K562 (cell line): ENCODE measurements around the gene RANBP3. TPM values are rescaled to one million over a fixed set of nuclear protein-coding genes. Genes with fewer than 3 reads are reported as not detected.

ENCODE experiments used
- ATAC-seq: fragments of 200-7000 bp; cut with Tn5 transposase; 3 replicates; pipeline ENCODE4 v1.9.1; 2020; ENCODE audit warnings: moderate library complexity
- BruUV-seq: library from RNA; stranded (reverse); fragments of 400-500 nt; replicated peaks from 2 replicates; lab custom pipeline; 2021; lab: Mats Ljungman, UMichigan
- CTCF ChIA-PET: fragments of 300-600 bp; formaldehyde crosslinking; extraction: SDS; loops from one replicate; lab custom pipeline; 2021; ENCODE audit warnings: low intra/inter-chr PET ratio; lab: Yijun Ruan, JAX
- POLR2A ChIA-PET: fragments of 300-600, 350-650 bp; sonication (Branson Sonifier 250); formaldehyde crosslinking; extraction: SDS; loops from one replicate; lab custom pipeline; 2021; ENCODE audit warnings: antibody characterized with exemption, inconsistent platforms; lab: Yijun Ruan, JAX
- DNase-seq, 4 experiments: peaks; one replicate each; pipeline versions ENCODE4 v3.0.0 to v3.0.0-alpha.2; 2011 to 2018; ENCODE audit warnings: low spot score in 3 of 4, mixed read lengths in 3 of 4; ENCODE audit errors: extremely low read depth in 1 of 4
- FAIRE-seq: peaks from 2 replicates; lab custom pipeline; 2011; peaks lifted over from hg19 to GRCh38; lab: Jason Lieb, UNC
- H2AFZ ChIP-seq: 2 replicates; pipeline ENCODE4 v1.6.0; 2011; ENCODE audit warnings: low read depth, low read length, control low read depth, inconsistent platforms
- H3K27ac ChIP-seq: fragments of 200-600 bp; 3 replicates; pipeline ENCODE4 v1.8.0; 2011; ENCODE audit warnings: low read depth, mild to moderate bottlenecking, control low read depth, inconsistent platforms, low read length, moderate library complexity, mixed read lengths; ENCODE audit errors: extremely low read depth
- H3K27me3 ChIP-seq, 2 experiments: fragments of 300-600 bp in 1 of 2; 2 replicates in 1 of 2; 3 replicates in 1 of 2; pipeline versions ENCODE4 v1.6.0 to v1.8.0; 2011; ENCODE audit warnings: inconsistent platforms in 2 of 2, low read length in 2 of 2, mild to moderate bottlenecking in 1 of 2, mixed read lengths in 1 of 2, moderate library complexity in 1 of 2; ENCODE audit not compliant: control insufficient read depth in 2 of 2, insufficient read depth in 2 of 2
- H3K36me3 ChIP-seq: fragments of 300-600 bp; 3 replicates; pipeline ENCODE4 v1.8.0; 2011; ENCODE audit warnings: mild to moderate bottlenecking, low read length, inconsistent platforms; ENCODE audit not compliant: control insufficient read depth, insufficient read depth
- H3K4me1 ChIP-seq, 2 experiments: fragments of 200-600 bp in 1 of 2; replicated peaks in 1 of 2; 2 replicates in 1 of 2; 3 replicates in 1 of 2; pipeline versions ENCODE4 v1.5.1 to v1.8.0; 2011; ENCODE audit warnings: inconsistent platforms in 2 of 2, low read length in 2 of 2, mild to moderate bottlenecking in 1 of 2, mixed read lengths in 1 of 2, moderate library complexity in 1 of 2; ENCODE audit not compliant: control insufficient read depth in 2 of 2, insufficient read depth in 2 of 2
- H3K4me2 ChIP-seq: 2 replicates; pipeline ENCODE4 v1.6.1; 2011; ENCODE audit warnings: low read length, control low read depth, inconsistent platforms, mixed read lengths; ENCODE audit not compliant: insufficient read depth
- H3K4me3 ChIP-seq: fragments of 200-600 bp; sonication (generic), shearing (Covaris generic); 2 replicates; pipeline ENCODE4 v1.5.1; 2016; ENCODE audit warnings: control low read depth, inconsistent platforms
- H3K79me2 ChIP-seq: fragments of 200-600 bp; 3 replicates; pipeline ENCODE4 v1.8.0; 2011; ENCODE audit warnings: low read length, inconsistent platforms; ENCODE audit not compliant: control insufficient read depth, insufficient read depth
- H3K9ac ChIP-seq, 2 experiments: 2 replicates each; pipeline versions ENCODE4 v1.6.0 to v1.6.1; 2011; ENCODE audit warnings: low read depth in 2 of 2, low read length in 2 of 2, control low read depth in 1 of 2, inconsistent platforms in 1 of 2, mild to moderate bottlenecking in 1 of 2, mixed read lengths in 1 of 2; ENCODE audit not compliant: insufficient read depth in 1 of 2
- H3K9me1 ChIP-seq: one replicate; pipeline ENCODE4 v1.6.0; 2011; ENCODE audit warnings: inconsistent platforms, mild to moderate bottlenecking, low read length, moderate library complexity; ENCODE audit not compliant: control insufficient read depth, insufficient read depth
- H3K9me3 ChIP-seq: replicated peaks from 2 replicates; pipeline ENCODE4 v1.5.1; 2011; ENCODE audit warnings: low read depth, low read length, inconsistent platforms; ENCODE audit not compliant: control insufficient read depth, insufficient read depth
- H4K20me1 ChIP-seq: replicated peaks from 2 replicates; pipeline ENCODE4 v1.6.1; 2011; ENCODE audit warnings: low read length, inconsistent platforms, mixed read lengths; ENCODE audit not compliant: control insufficient read depth, insufficient read depth
- LCOR ChIP-seq: sonication (generic); formaldehyde crosslinking; IDR thresholded peaks from 2 replicates; pipeline ENCODE4 v1.8.0; 2022; ENCODE audit warnings: mild to moderate bottlenecking, missing genetic modification reagents
- TCF7L2 ChIP-seq: fragments of 150-350 bp; IDR thresholded peaks from 2 replicates; pipeline ENCODE4 v1.6.1; 2016; ENCODE audit warnings: low read depth, mild to moderate bottlenecking, low read length, moderate library complexity
- TEAD4 ChIP-seq, 2 experiments: sonication (generic) in 1 of 2; formaldehyde crosslinking in 1 of 2; IDR thresholded peaks; 2 replicates each; pipeline versions ENCODE4 v1.6.1 to v1.8.0; 2012 to 2022; ENCODE audit warnings: borderline replicate concordance in 1 of 2, inconsistent platforms in 1 of 2, low read length in 1 of 2, mild to moderate bottlenecking in 1 of 2, missing genetic modification reagents in 1 of 2
- WHSC1 ChIP-seq: IDR thresholded peaks from one replicate; pipeline ENCODE4 v1.6.1; 2012; ENCODE audit warnings: low read length, control low read depth, inconsistent platforms
- WGBS: fragments of 100-300 bp; shearing (Covaris generic); methylation state at CpG from one replicate; pipeline ENCODE4 v1.1.6; 2016; ENCODE audit warnings: low coverage, mixed read lengths; ENCODE audit not compliant: insufficient coverage; ENCODE audit errors: missing lambda C conversion rate; 5-methylcytosine and 5-hydroxymethylcytosine counted together
- in situ Hi-C: fragments of 300-500 bp; cut with MboI; formaldehyde crosslinking; loops from 4 replicates; pipeline ENCODE4 v1.15.0; 2018; ENCODE audit warnings: inconsistent platforms, mixed read lengths
- intact Hi-C: fragments of 100-400 bp; cut with micrococcal nuclease; formaldehyde crosslinking; loops from 2 replicates; pipeline ENCODE4 v1.14.2; 2022
- polyA plus RNA-seq, 8 experiments: library from polyadenylated mRNA; depleted of rRNA in 4 of 8; stranded (reverse) in 5 of 8; unstranded in 3 of 8; fragments of >200 nt; fragmentation: Nextera tagmentation in 2 of 8; fragmentation: Illumina TruSeq in 1 of 8; extraction: Ambion mirVana in 2 of 8; extraction: Trizol in 1 of 8; gene quantifications; 2 replicates each; pipeline versions ENCODE4 v1.2.1 to v1.2.3, GENCODE V29; 2011 to 2014; ENCODE audit warnings: inconsistent platforms in 1 of 8, missing spikeins in 1 of 8
- total RNA-seq, 7 experiments: library from RNA; depleted of rRNA in 6 of 7; stranded (reverse); fragments of >200 nt in 6 of 7; fragmentation: Illumina TruSeq in 2 of 7; extraction: Trizol in 2 of 7; gene quantifications; 2 replicates each; pipeline versions ENCODE4 v1.2.1 to v1.2.3, GENCODE V29; 2011 to 2021; ENCODE audit warnings: low replicate concordance in 1 of 7
- TF ChIP-seq, protein P1 (sequence below): fragments of 450-650 bp; IDR thresholded peaks from 2 replicates; pipeline ENCODE4 v1.6.1; 2016; ENCODE audit warnings: antibody characterized with exemption

Gene RANBP3
- total and polyA plus RNA-seq, 9 of the 15 experiments (the other 6 are each of a cell fraction or from before 2014, with no cell fraction given): 0.90 to 95.1 (median 63.2) TPM

DNA sequence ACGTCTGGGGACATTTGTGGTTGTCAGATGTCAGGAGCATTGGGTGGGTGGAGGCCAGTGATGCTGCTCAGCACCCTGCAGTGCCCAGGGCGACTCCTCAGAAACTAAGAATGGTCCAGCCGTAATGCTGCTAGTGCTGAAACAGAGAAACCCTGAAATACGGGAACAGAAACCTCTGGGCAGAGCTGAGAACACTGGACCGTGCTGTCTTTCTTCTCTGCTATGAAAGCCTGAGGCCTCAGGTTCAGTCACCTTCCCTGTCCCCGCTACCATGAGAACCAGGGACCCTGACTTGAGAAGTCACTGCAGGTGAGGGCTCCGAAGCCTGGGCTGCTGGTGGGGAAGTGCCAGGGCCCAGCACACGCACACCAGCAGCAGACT, 50.5 kb downstream of the RANBP3 start:
- Histone ChIP-seq H4K20me1 (no peaks in the 10 kb centered on the region), H3K9me1 (no peaks in the 10 kb centered on the region), H2AFZ (no peak overlapping the region), H3K9me3 (no peaks in the 10 kb centered on the region), H3K4me3 (no peak overlapping the region), H3K9ac (peak overlapping the region in 1 of 2 experiments; percentile 61; a peak in 1 of 4 replicates), H3K36me3 (peaks cover 96% of the 10 kb centered on the region; the same call in 2 of the 3 replicates), H3K4me2 (no peak overlapping the region), H3K79me2 (no peaks in the 10 kb centered on the region; the same call in 2 of the 3 replicates), H3K27me3 (no peaks in the 10 kb centered on the region), H3K27ac (no peak overlapping the region), H3K4me1 (peaks cover 0 to 11% of the 10 kb centered on the region in 2 experiments; a peak in 1 of 5 replicates)
- BruUV-seq: no TSS peak
- whole genome bisulfite sequencing: 95% methylated on average over 7 of the region's 8 CpGs
- ATAC-seq (no peak), DNase-seq (no peak), FAIRE-seq (no peak)
- in situ Hi-C loops (no loop called here), intact Hi-C loops (no loop called here)
- ChIA-PET POLR2A (no interaction called here), CTCF (no interaction called here)
- no peak for TF ChIP-seq LCOR (CRISPR knock-in tag)
- TF ChIP-seq, protein P1, sequence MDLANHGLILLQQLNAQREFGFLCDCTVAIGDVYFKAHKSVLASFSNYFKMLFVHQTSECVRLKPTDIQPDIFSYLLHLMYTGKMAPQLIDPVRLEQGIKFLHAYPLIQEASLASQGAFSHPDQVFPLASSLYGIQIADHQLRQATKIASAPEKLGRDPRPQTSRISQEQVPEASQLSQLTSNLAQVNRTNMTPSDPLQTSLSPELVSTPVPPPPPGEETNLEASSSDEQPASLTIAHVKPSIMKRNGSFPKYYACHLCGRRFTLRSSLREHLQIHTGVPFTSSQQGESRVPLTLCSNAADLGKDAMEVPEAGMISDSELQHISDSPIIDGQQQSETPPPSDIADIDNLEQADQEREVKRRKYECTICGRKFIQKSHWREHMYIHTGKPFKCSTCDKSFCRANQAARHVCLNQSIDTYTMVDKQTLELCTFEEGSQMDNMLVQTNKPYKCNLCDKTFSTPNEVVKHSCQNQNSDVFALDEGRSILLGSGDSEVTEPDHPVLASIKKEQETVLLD: no peak

DNA sequence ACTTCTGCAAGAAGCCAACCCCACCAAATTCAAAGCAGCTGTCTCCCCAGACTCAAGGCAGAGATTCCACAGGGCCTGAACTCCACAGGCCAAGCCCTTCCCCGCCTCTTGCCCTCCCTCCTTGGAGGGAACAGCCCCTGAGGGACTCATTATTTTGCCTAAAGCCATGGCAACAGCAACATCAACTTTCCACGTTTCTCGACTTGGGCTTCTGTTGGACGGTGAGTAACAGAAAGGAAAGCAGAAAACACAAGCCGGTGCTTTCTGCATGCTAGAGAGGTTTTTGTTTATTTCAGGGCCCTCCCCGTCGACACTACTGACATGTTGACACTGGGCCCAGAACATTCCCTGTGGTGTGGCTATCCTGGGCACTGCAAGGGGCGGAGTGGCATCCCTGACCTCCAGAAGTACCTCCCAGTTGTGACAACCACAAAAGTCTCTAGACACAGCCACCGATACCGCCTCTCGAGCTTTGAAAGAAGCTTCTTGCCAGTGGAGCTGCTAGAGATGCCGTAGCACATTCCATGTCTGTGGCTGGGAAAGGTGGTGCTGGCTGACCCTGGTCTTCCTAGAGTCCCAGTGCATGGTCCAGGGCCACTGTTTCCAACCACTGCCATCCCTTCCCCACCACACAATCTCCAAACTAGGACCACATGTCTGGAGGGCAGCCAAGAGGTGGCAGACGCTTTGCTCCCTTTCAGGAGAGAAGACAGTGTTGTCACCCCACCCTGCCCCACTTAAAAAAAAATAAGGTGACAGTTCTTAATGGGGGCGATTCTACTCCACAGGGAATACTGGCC, 51.1 kb downstream of the RANBP3 start:
- H3K4me1 ChIP-seq: peaks cover 0 to 8% of the 10 kb centered on the region in 2 experiments; a peak in 1 of 5 replicates
- H3K4me2 ChIP-seq: no peak overlapping the region
- no peaks in the 10 kb centered on the region for H4K20me1 ChIP-seq
- TF ChIP-seq TCF7L2 (no peak), WHSC1 (no peak), TEAD4 (IDR thresholded peaks at IDR 0.05; ENCODE audit: low read length) (no peak), TEAD4 (CRISPR knock-in tag; IDR thresholded peaks at IDR 0.05; ENCODE audit: borderline replicate concordance) (no peak)
- BruUV-seq: no TSS peak
- no peak overlapping the region for H2AFZ ChIP-seq
- no peaks in the 10 kb centered on the region; the same call in 2 of the 3 replicates for H3K79me2 ChIP-seq
- no peak overlapping the region for H3K9ac ChIP-seq
- POLR2A ChIA-PET: no interaction called here
- FAIRE-seq: no peak
- ATAC-seq: no peak
- WGBS: 96% methylated on average over 12 of the region's 14 CpGs
- H3K9me1 ChIP-seq: no peaks in the 10 kb centered on the region
- intact Hi-C loops: no loop called here
- H3K4me3 ChIP-seq: no peak overlapping the region
- no peak overlapping the region for H3K27ac ChIP-seq
- DNase-seq: no peak
- no peaks in the 10 kb centered on the region for H3K27me3 ChIP-seq
- peaks cover 97% of the 10 kb centered on the region; the same call in 2 of the 3 replicates for H3K36me3 ChIP-seq
- CTCF ChIA-PET: no interaction called here
- no peaks in the 10 kb centered on the region for H3K9me3 ChIP-seq
- in situ Hi-C loops: no loop called here
